Panc1 (cell line): Measurements from ENCODE around the gene MYO16. TPM values are rescaled to one million over a fixed set of nuclear protein-coding genes. Genes with fewer than 3 reads are reported as not detected.
A peak's percentile ranks its signal among the peaks of the same experiment; 100 is the strongest.

ENCODE experiments used
- ATAC-seq: fragments of 200-7000 bp; cut with Tn5 transposase; 2 replicates; pipeline ENCODE4 v1.9.1; 2020; ENCODE audit warnings: mild to moderate bottlenecking, moderate library complexity
- BruUV-seq: library from RNA; stranded (reverse); fragments of 400-500 nt; replicated peaks from 2 replicates; lab custom pipeline; 2021; lab: Mats Ljungman, UMichigan
- CTCF ChIA-PET: fragments of 300-600 bp; sonication (Branson Sonifier 250); formaldehyde crosslinking; loops from one replicate; lab custom pipeline; 2022; ENCODE audit warnings: antibody characterized with exemption; lab: Charles Lee
- POLR2A ChIA-PET: fragments of 300-600 bp; sonication (Branson Sonifier 250); formaldehyde crosslinking; loops from one replicate; lab custom pipeline; 2022; ENCODE audit warnings: antibody characterized with exemption; lab: Charles Lee
- DNase-seq: peaks from one replicate; pipeline ENCODE4 v3.0.0-alpha.2; 2010; ENCODE audit warnings: low read depth, low spot score
- H3K27ac ChIP-seq: 2 replicates; pipeline ENCODE4 v1.5.1; 2011; ENCODE audit warnings: mild to moderate bottlenecking, low read length, inconsistent platforms
- H3K27me3 ChIP-seq: fragments of 200-500 bp; sonication (Bioruptor generic); 2 replicates; pipeline ENCODE4 v1.6.0; 2014; ENCODE audit warnings: low read length, inconsistent platforms; ENCODE audit not compliant: control insufficient read depth, insufficient read depth
- H3K36me3 ChIP-seq: fragments of 200-500 bp; sonication (Bioruptor generic); 2 replicates; pipeline ENCODE4 v1.5.1; 2014; ENCODE audit warnings: inconsistent platforms, mild to moderate bottlenecking, low read length, moderate library complexity; ENCODE audit not compliant: control insufficient read depth, insufficient read depth
- H3K4me1 ChIP-seq: 2 replicates; pipeline ENCODE4 v1.5.1; 2011; ENCODE audit warnings: inconsistent platforms, mild to moderate bottlenecking, low read length, moderate library complexity; ENCODE audit not compliant: control insufficient read depth, insufficient read depth
- H3K4me3 ChIP-seq, 2 experiments: 2 replicates each; pipeline ENCODE4 v1.5.1; 2011 to 2012; ENCODE audit warnings: low read depth in 2 of 2, low read length in 2 of 2, mild to moderate bottlenecking in 2 of 2, inconsistent platforms in 1 of 2, moderate library complexity in 1 of 2
- H3K9me3 ChIP-seq: fragments of 200-500 bp; sonication (Bioruptor generic); 2 replicates; pipeline ENCODE4 v1.5.1; 2014; ENCODE audit warnings: low read depth, mild to moderate bottlenecking, inconsistent platforms, low read length, moderate library complexity; ENCODE audit not compliant: control insufficient read depth, insufficient read depth
- CTCF ChIP-seq: fragments of 450-650 bp; IDR thresholded peaks from 2 replicates; pipeline ENCODE4 v1.5.1; 2017; ENCODE audit warnings: mild to moderate bottlenecking
- POLR2AphosphoS5 ChIP-seq: IDR thresholded peaks from 2 replicates; pipeline ENCODE4 v1.6.1; 2012; ENCODE audit warnings: mild to moderate bottlenecking, low read depth, low read length, moderate library complexity
- REST ChIP-seq, 2 experiments: IDR thresholded peaks; 2 replicates each; pipeline ENCODE4 v1.6.1; 2011 to 2012; ENCODE audit warnings: low read depth in 2 of 2, control low read depth in 1 of 2, low read length in 1 of 2, mild to moderate bottlenecking in 1 of 2, moderate library complexity in 1 of 2; ENCODE audit not compliant: insufficient read depth in 1 of 2
- SIN3A ChIP-seq: IDR thresholded peaks from 2 replicates; pipeline ENCODE4 v1.6.1; 2012; ENCODE audit warnings: low read depth, mild to moderate bottlenecking, low read length, moderate library complexity, borderline replicate concordance; ENCODE audit not compliant: insufficient read depth
- TCF7L2 ChIP-seq: IDR thresholded peaks from 2 replicates; pipeline ENCODE4 v1.6.1; 2011; ENCODE audit warnings: mild to moderate bottlenecking, low read depth, low read length, inconsistent platforms
- in situ Hi-C: cut with HindIII; loops from 2 replicates; pipeline ENCODE4 v1.10.0; 2016; ENCODE audit warnings: low sequenced_read_pairs, low pct_unique_long_range_greater_than_20kb
- intact Hi-C: fragments of 100-400 bp; cut with micrococcal nuclease; formaldehyde crosslinking; loops from one replicate; pipeline ENCODE4 v1.10.0; 2022; ENCODE audit not compliant: unreplicated experiment
- total RNA-seq: library from RNA; stranded (reverse); gene quantifications from one replicate; pipeline ENCODE4 v1.2.1, GENCODE V29; 2021; ENCODE audit not compliant: unreplicated experiment

The MYO16 gene
- total RNA-seq, 1 experiment from 2014 or later: 0.08 TPM

- H3K4me1 ChIP-seq: no peaks in the 10 kb centered on the region
- H3K4me3 ChIP-seq: no peak overlapping the region
- intact Hi-C loops (no loop called here), in situ Hi-C loops (no loop called here)
- ChIA-PET CTCF (no interaction called here), POLR2A (no interaction called here)
- no TSS peak for BruUV-seq
- TF ChIP-seq REST (IDR thresholded peaks at IDR 0.05; ENCODE audit: insufficient read depth in 1 of 2, low read depth in 2 of 2, low read length in 1 of 2) (no peak), SIN3A (no peak), CTCF (no peak), POLR2AphosphoS5 (no peak), TCF7L2 (no peak)
- no peak for ATAC-seq
- H3K36me3 ChIP-seq: no peaks in the 10 kb centered on the region
- no peaks in the 10 kb centered on the region for H3K9me3 ChIP-seq
- H3K27me3 ChIP-seq: no peaks in the 10 kb centered on the region
- H3K27ac ChIP-seq: no peak overlapping the region
- no peak for DNase-seq
Measured at GRCh38 chr13:108638901-108639300, 9.5 kb downstream of the MYO16 start.

- ATAC-seq (no peak), DNase-seq (no peak)
- Histone ChIP-seq H3K36me3 (no peaks in the 10 kb centered on the region), H3K4me1 (no peaks in the 10 kb centered on the region), H3K27me3 (no peaks in the 10 kb centered on the region), H3K4me3 (no peak overlapping the region), H3K27ac (no peak overlapping the region), H3K9me3 (no peaks in the 10 kb centered on the region)
- in situ Hi-C loops (no loop called here), intact Hi-C loops (no loop called here)
- POLR2A ChIA-PET: no interaction called here
- BruUV-seq: no TSS peak
- TF ChIP-seq TCF7L2 (peak; percentile 63), SIN3A (no peak)
- CTCF ChIA-PET: no interaction called here
Measured at GRCh38 chr13:108643646-108644353, 14.4 kb downstream of the MYO16 start.

- intact Hi-C loops: no loop called here
- BruUV-seq: no TSS peak
- no peak for TF ChIP-seq SIN3A
- no peak for TF ChIP-seq TCF7L2
- TF ChIP-seq REST (IDR thresholded peaks at IDR 0.05; ENCODE audit: insufficient read depth in 1 of 2, low read depth in 2 of 2, low read length in 1 of 2): no peak
- TF ChIP-seq POLR2AphosphoS5: no peak
- TF ChIP-seq CTCF: no peak
- in situ Hi-C loops: no loop called here
- H3K36me3 ChIP-seq: no peaks in the 10 kb centered on the region
- H3K27me3 ChIP-seq: no peaks in the 10 kb centered on the region
- CTCF ChIA-PET: no interaction called here
- POLR2A ChIA-PET: no interaction called here
- no peak for DNase-seq
- ATAC-seq: no peak
- no peaks in the 10 kb centered on the region for H3K9me3 ChIP-seq
- no peak overlapping the region for H3K27ac ChIP-seq
- H3K4me1 ChIP-seq: no peaks in the 10 kb centered on the region
- H3K4me3 ChIP-seq: no peak overlapping the region
Measured at GRCh38 chr13:108645376-108645775, 16.0 kb downstream of the MYO16 start.
